NCI-H128 (cell line): ENCODE data around the gene XAB2.

Source experiments
- DNase-seq: peaks from one replicate; lab custom pipeline; 2025; ENCODE audit not compliant: unreplicated experiment; lab: John Stamatoyannopoulos, UW

XAB2 gene

DNA sequence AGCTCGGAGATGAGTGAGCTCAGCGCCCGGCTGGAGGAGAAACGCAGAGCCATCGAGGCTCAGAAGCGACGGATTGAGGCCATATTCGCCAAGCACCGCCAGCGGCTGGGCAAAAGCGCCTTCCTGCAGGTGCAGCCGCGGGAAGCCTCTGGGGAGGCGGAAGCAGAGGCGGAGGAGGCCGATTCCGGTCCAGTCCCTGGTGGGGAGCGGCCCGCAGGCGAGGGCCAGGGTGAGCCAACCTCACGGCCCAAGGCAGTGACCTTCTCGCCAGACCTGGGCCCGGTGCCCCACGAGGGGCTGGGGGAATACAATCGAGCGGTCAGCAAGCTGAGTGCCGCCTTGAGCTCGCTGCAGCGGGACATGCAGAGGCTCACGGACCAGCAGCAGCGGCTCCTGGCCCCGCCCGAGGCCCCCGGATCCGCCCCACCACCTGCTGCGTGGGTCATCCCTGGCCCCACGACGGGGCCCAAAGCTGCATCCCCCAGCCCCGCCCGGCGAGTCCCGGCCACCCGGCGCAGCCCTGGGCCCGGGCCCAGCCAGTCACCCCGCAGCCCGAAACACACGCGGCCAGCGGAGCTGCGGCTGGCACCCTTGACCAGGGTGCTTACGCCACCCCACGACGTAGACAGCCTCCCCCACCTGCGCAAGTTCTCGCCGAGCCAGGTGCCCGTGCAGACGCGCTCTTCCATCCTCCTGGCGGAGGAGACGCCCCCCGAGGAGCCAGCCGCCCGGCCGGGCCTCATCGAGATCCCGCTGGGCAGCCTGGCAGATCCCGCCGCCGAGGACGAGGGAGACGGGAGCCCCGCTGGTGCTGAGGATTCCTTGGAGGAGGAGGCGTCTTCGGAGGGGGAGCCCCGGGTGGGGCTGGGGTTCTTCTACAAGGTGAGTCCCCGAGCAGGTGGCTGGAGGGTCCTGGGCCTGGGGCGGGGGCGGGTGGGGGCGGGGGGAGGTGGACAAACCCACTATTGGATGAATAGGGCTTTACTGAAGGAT, 16.8 kb downstream of the XAB2 start:
- DNase-seq: no peak

DNA sequence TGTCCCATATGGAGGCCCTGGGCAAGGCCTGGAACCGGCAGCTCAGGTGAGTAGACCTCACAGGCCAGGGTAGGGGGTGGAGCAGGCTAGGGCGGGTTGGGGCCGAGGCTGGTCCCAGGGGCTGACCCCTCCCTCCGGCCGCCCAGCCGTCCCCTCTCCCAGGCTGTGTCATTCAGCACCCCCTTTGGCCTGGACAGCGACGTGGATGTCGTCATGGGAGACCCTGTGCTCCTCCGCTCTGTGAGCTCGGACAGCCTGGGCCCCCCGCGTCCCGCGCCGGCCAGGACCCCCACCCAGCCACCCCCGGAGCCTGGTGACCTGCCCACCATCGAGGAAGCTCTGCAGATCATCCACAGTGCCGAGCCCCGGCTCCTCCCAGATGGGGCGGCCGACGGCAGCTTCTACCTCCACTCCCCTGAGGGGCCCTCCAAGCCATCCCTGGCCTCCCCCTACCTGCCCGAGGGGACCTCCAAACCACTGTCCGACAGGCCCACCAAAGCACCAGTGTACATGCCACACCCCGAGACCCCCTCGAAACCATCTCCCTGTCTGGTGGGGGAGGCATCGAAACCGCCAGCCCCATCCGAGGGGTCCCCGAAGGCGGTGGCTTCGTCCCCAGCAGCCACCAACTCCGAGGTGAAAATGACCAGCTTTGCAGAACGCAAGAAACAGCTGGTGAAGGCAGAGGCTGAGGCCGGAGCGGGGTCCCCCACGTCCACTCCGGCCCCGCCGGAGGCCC, 17.6 kb downstream of the XAB2 start:
- DNase-seq: no peak

DNA sequence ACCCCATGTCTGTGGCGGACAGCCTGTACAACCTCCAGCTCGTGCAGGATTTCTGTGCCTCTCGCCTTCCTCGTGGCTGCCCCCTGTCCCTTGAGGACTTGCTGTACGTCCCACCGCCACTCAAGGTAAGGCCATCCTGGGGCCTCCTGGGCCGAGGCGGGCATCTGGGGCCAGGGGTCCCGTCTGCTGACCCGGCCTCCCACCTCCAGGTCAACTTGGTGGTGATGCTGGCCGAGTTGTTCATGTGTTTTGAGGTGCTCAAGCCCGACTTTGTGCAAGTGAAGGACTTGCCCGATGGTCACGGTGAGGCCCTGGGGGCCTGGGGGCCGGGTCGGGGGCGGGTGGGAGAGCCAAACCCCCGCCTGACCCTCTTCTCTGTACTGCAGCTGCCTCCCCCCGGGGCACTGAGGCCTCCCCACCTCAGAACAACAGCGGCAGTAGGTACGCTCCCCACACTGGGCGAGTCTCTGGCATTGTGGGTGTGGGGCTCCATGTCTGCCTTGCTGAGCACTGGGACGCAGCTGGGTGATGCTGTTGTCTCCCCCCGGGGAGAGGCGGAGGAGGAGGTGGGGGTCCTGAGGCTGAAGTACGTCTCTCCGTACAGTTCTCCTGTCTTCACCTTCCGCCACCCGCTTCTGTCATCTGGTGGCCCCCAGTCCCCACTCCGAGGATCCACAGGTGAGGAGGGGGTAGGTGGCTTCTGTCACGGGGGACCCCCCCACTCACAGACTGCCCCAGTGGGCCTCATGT, 18.7 kb downstream of the XAB2 start:
- no peak for DNase-seq

DNA sequence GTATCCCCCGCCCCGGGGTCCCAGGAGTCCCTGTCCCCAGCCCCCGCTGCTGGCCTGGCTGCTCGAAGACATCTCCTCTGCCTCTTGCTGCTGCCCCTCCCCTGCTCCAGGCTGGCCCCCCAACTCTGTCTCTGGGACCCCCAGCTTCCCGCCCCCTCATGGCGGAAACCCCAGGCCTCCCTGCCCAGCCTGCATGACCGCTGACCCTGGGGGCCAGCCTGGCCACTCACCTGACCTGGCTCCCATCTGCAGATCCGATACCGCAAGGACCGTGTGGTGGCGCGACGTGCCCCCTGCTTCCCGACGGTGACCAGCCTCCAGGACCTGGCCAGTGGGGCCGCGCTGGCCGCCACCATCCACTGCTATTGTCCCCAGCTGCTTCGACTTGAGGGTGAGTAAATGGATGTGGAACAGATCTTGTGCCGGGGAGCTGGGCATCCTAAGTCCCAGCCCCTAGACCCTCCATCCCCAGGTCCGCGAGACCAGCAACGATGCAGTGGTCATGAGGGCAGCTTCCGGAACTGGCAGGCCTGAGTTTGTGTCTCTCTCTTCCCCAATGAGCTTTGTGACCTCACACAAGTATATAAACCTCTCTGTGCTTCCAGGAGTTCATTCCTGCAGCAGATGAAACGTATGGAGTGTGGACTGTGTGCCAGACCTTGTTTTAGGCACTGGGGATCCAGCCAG, 21.3 kb downstream of the XAB2 start:
- DNase-seq: no peak

DNA sequence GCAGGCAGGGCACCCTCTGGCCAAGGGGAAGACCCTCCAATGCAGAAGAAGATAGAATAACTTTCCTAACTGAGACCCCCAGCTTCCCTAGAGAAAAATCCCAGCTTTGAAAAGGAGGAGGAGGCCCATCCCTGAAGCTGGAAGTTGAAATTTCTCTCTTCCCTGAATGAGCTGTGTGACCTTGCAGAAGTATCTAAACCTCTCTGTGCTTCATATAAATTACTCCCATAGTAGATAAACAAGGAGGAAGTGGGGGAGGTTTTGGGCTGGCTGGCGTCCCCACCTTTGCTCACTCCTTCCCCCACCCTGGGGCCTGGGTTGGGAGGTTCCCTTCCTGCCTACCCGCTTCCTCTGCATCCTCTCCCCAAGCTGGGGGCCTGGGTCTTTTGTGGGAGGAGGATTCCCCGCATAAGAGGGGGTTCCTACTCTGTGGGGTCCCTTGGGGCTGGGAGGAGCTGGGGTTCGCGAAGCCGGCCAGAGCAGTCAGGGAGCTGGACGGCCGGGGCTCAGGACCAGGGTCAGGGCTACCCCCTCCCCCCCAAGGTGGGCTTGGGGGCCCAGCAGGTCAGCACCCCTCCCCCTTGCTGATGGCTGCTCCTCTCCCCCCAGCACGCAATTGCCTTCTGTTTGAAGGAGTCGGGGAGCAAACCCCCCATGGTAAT, 22.0 kb downstream of the XAB2 start:
- no peak for DNase-seq

DNA sequence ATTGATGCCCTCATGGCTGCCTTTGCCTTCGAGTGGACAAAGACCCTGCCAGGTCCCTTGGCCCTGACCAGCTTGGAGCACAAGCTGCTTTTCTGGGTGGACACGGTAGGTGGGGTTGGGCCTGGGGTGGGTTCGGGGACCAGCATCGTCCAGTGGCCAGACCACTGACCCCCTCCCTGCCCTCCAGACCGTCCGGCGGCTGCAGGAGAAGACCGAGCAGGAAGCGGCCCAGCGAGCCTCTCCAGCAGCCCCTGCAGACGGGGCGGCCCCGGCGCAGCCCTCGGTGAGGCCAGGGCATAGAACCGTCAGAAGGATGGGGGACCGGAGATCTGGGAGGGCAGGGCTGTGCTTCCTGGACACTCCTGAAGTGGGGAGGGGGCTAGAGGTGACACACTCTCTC, 23.1 kb downstream of the XAB2 start:
- DNase-seq: no peak

DNA sequence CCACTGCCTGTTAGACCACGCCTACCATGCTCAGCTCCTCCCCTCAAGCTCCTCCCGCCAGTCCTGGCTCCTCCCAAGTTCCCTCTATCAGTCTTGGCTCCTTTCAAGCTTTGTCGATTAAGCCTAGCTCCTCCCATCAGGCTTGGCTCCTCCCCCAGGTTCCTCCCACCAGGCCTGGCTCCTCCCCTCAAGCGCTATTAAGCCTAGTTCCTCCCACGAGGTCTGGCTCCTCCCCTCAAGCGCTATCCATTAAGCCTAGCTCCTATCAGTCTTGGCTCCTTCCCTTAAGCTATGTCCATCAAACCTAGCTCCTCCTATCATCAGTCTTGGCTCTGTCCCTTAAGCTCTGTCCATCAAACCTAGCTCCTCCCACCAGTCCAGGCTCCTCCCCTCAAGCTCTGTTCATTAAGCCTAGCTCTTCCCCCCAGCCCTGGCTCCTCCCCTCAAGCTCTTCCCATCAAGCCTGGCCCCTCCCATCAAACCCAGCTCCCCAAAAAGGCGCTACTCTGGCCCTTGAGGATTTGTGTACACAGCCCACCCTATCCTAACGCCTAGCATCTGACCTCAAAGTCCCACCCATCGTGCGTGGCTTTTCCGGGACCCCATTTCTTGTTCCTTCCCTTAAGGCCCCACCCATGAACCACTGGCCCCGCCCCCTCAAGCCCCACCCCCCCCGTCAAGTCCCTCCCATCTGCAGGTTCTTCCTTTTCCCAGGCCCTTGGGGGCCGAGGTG, 23.7 kb downstream of the XAB2 start:
- no peak for DNase-seq

DNA sequence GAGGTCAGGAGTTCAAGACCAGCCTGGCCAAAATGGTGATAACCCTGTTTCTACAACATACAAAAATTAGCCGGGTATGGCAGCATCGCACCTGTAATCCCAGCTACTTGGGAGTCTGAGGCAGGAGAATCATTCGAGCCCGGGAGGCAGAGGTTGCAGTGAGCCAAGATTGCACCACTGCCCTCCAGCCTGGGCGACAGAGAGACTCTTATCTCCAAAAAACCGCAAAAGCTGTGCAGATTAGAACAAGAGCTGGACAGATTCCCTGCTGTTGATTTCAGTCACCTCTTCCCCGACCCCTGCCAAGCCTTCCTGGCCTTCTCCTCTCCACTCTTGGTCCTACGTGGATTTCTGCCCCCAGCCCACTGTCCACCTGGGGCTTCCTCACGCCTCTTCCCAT, 25.4 kb downstream of the XAB2 start:
- DNase-seq: no peak

DNA sequence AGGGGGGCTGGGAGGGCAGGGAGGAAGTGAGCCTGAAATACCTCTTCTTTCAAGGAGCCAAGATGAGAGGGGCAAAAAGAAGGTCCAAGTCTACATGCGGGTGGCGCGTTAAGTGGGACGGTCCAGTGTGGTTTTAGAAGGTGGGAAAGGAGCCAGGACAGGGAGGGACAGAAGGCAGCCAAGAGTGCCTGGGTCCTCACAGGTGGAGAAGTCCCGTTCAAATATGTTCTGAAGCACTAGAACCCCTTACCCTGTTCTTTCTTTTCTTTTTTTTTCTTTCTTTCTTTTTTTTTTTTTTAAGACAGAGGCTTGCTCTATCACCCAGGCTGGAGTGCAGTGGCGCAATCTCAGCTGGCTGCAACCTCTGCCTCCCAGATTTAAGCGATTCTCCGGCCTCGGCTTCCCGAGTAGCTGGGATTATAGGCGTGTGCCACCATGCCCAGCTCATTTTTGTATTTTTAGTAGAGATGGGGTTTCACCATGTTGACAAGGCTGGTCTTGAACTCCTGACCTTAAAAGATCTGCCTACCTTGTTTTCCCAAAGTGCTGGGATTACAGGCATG, 26.3 kb downstream of the XAB2 start:
- no peak for DNase-seq

DNA sequence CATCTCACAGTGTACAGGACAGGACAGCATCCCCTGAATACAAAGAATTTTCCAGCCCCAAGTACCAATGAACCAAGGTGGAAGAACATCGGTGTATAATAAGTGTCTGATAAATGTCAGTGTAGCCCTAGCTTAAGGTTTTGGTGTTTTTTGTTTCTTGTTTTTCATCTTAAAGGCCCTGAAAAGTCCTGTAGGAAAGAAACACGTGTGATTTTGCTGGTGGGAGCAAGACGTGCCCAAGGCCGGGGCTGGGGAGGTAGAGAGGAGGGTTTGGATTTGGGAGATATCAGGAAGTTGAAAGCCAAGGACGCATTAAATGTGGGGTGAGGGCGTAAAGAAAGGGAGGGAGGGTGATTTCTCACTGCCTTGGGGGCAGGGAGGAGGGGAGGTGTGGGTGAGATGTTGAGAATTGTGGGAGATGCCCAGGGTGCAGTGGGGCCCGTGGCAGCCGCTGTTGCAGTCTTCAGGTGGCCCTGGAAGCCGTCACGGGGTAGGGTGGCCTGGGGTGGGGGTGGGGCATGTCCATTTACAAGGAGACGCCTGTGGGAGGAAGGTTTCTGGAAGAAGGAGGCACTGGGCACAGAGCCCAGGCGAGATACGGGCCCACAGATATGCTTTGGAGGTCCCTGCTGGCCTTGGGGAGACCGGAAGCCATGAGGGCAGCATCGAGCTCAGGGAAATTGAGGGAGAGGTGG, 27.0 kb downstream of the XAB2 start:
- DNase-seq: no peak

DNA sequence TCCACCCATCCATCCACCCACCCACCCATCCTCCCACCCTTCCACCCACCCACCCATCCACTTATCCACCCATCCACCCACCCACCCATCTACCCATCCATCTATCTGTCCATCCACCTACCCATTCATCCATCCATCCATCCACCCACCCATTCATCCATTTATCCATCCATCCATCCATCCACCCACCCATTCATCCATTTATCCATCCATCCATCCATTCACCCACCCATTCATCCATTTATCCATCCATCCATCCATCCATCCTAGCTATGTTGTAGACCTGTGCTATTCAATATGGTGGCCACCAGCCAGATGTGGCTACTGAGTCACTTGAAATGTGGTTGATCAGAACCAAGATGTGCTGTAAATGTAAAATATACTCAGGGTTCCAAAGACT, 28.6 kb downstream of the XAB2 start:
- no peak for DNase-seq

DNA sequence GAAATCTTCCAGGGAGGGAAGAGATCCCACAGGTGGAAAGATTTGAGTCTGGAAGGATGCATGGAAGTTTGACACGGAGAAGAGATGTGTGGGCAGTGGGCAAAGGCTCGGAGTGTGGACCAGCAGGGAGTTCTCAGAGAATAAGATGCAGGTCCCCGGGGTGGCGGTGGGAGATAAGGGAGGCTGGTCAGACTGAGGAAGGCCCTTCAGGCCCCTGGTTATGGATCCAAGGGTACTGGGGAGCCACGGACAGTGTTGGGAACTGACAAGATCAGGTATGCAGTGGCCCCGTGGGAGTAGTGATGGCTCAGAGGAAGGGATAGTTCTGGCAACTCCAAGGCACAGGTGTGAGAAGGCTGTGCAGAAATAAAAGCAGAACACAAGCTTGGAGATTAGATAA, 31.2 kb downstream of the XAB2 start:
- DNase-seq: no peak

DNA sequence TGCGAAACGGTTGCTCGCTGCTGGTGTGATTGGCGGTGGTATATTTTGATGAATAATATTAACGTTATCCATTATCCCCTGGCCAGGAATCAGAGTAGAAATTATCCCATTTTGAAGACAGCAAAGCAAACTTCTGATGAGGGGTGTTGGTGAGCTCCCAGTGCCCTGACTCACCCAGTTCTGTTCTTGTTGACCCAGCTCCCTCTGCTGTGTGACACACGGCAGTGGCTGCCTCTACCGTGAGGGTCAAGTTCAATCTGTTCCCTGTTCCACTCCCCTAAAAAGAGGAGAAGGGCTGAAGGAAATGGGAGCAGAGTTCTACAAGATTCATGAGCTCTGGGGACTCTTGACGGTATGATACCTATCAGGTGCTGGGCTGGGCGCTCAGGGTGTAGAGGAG, 31.7 kb downstream of the XAB2 start:
- DNase-seq: no peak

DNA sequence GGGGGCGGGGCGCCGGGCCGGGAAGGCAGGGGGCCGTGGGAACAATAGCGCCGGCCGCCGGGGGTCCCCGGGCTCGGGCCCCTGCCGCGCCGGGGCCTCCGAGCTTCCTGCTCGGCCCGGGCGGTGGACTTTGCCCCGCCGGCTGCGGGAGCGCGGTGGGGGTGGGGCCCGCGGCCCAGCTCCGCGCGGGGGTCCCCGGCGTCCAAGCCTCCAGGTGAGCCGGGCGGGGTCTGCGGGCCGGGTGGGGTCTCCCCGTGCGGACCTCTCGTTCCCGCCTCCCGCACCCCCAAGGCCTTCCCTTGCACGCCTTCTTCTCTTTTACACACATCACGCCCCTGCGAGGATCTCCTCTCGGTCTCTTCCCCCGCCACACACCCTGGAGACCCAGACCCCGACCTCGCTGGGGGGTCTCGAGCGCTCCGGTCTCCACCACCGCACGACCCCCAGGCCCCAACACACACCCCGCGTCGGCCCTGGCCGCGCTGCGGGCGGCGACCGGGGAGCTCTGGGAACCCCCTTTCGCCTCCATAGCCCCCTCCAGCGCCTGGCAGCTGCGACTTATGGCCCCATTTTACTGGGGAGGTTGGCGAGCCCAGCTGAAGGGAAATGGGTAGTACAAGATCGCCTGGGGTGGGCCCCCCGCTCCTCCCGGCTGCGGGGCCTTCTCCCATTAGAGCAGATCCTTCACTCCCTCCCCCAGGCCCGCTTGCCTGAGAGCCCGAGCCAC, 33.0 kb downstream of the XAB2 start:
- DNase-seq: no peak

DNA sequence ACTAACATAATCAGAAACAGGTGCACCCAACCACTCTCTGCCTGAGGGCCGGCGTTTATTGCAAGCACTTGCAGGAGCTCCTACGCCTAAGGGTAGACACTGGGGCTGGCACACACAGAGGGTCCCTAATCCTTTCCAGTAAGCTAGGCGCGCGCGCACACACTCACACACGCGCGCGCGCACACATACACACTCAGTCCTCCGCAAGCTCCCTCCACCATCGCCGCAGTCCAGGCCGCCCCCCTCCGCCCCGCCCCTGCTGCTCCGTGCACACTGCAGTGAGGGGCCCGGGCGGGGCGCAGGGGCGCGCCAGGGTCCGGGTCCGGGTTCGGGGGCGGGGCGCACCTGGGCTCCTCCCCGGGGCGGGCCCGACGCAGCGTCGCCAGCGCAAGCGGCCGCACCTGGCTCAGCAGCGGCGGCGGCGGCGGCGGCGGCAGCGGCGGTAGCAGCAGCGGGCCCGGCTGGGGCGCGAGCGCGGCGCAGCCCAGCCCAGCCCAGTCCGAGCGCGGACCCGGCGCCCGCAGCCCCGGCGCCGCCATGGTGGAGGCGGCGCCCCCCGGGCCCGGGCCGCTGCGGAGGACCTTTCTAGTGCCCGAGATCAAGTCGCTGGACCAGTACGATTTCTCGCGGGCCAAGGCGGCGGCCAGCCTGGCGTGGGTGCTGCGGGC, 33.7 kb downstream of the XAB2 start, which contains the start of gene CAMSAP3:
CAMSAP3 (plus strand) TSS at position 398 of the 668 bp plus-strand sequence; CDS start at position 538, 140 bp downstream.
- DNase-seq: peak; percentile 48

DNA sequence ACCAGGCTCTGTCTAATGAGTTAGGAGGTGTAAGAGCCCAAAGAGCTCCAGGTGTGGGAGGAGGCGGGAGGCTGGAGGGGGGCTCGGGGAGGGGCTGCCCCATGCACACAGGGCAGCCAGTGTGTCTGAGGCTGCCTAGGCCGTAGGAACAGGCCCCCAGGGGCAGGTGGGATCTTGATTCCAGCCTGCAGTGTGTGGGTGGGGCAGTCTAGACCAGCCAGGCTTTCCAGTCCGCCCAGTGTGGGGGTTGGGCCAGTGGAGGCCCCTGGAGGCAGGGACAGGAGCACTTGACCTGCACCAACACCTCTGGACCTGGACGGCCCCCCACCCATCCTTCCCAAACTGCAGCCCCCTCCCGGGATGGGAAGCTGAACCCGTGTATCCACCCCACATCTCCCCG, 39.1 kb downstream of the XAB2 start:
- no peak for DNase-seq

DNA sequence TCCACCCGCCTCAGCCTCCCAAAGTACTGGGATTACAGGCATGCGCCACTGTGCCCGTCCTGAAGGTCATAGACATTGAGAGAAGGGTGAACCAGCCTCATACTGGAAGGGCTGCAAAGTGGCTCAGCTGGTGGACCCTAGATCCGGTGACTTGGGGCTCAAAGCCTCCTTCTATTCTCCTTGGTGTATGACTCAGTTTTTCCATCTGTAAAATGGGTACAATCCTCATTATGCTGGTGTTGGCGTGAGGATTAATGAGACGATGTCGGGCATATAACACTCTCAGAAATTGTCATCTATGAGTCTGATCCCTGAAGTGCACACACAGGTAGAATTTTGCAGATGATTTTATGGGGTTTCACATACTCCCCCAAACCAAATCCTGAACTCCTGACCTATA, 39.5 kb downstream of the XAB2 start:
- DNase-seq: no peak
